ENCODE measurements around the gene NPEPPS. TPM values are rescaled to one million over a fixed set of nuclear protein-coding genes. Genes with fewer than 3 reads are reported as not detected.

Gene NPEPPS
- polyA plus RNA-seq, 1 experiment = 206 TPM

- Histone ChIP-seq H3K27me3 (ENCODE audit: control insufficient read depth, insufficient read depth, low read length) (no peaks in the 10 kb centered on the region), H3K27ac (ENCODE audit: low read depth, low read length) (no peak overlapping the region), H3K9me3 (ENCODE audit: control insufficient read depth, insufficient read depth, low read length) (no peaks in the 10 kb centered on the region), H3K4me3 (ENCODE audit: low read depth, low read length) (no peak overlapping the region)
- TF ChIP-seq CTCF (IDR thresholded peaks at IDR 0.05; ENCODE audit: low read depth, low read length) = no peak
- POLR2A ChIA-PET = interaction anchor here (0.6 to 1.4 kb wide), 2 partner anchors 17 to 45 kb away, joined by 4 read pairs; no protein-coding TSS in a partner anchor
- DNase-seq (ENCODE audit: low read depth, low spot score) = no peak
- CTCF ChIA-PET = interaction anchor here (1.8 to 1.9 kb wide), 2 partner anchors 11 to 14 kb away, joined by 14 to 15 read pairs; no protein-coding TSS in a partner anchor
Measured at GRCh38 chr17:47665655-47666054, 134.7 kb downstream of the NPEPPS start.

- ChIA-PET CTCF (no interaction called here), POLR2A (no interaction called here)
- Histone ChIP-seq H3K9me3 (ENCODE audit: control insufficient read depth, insufficient read depth, low read length) (no peaks in the 10 kb centered on the region), H3K27me3 (ENCODE audit: control insufficient read depth, insufficient read depth, low read length) (no peaks in the 10 kb centered on the region), H3K4me3 (ENCODE audit: low read depth, low read length) (no peak overlapping the region), H3K27ac (ENCODE audit: low read depth, low read length) (no peak overlapping the region)
- no peak for DNase-seq (ENCODE audit: low read depth, low spot score)
- no peak for TF ChIP-seq CTCF (IDR thresholded peaks at IDR 0.05; ENCODE audit: low read depth, low read length)
Measured at GRCh38 chr17:47669081-47669480, 138.2 kb downstream of the NPEPPS start.

GRCh38 chr17:47670064-47670463 is 139.2 kb downstream of the NPEPPS start:
- CTCF ChIA-PET = no interaction called here
- no peak for TF ChIP-seq CTCF (IDR thresholded peaks at IDR 0.05; ENCODE audit: low read depth, low read length)
- POLR2A ChIA-PET = interaction anchor here (0.6 kb wide), 1 partner anchor 7 kb away, joined by 3 read pairs; no protein-coding TSS in a partner anchor

More at GRCh38 chr17:47670064-47670463, 139.2 kb downstream of the NPEPPS start:
- Histone ChIP-seq H3K9me3 (ENCODE audit: control insufficient read depth, insufficient read depth, low read length) (no peaks in the 10 kb centered on the region), H3K27ac (ENCODE audit: low read depth, low read length) (no peak overlapping the region), H3K27me3 (ENCODE audit: control insufficient read depth, insufficient read depth, low read length) (no peaks in the 10 kb centered on the region), H3K4me3 (ENCODE audit: low read depth, low read length) (no peak overlapping the region)
- DNase-seq (ENCODE audit: low read depth, low spot score) = no peak

Small RNA genes within 50 kb of the gene (small RNA-seq; reads per million reads assigned to genes)
- gene RF00019 (ENCODE audit: insufficient read length, low read depth) = not detected

Other genes starting within 250 kb of the NPEPPS start
- 0.84 and 1.6 TPM in 2 replicates for gene EFCAB13, start 207.2 kb upstream of the NPEPPS start, polyA plus RNA-seq (2011; rRNA removed)
- gene KPNB1, start 118.8 kb downstream of the NPEPPS start, polyA plus RNA-seq (2011; rRNA removed) = 207 and 212 TPM in 2 replicates
- 4.8 and 5.5 TPM in 2 replicates for gene TBKBP1, start 163.1 kb downstream of the NPEPPS start, polyA plus RNA-seq (2011; rRNA removed)
- not detected in 2 replicates for gene TBX21, start 202.1 kb downstream of the NPEPPS start, polyA plus RNA-seq (2011; rRNA removed)

All from AG04450 (cell line).